Measurements from ENCODE around the gene ROR2.

The ROR2 gene

DNA sequence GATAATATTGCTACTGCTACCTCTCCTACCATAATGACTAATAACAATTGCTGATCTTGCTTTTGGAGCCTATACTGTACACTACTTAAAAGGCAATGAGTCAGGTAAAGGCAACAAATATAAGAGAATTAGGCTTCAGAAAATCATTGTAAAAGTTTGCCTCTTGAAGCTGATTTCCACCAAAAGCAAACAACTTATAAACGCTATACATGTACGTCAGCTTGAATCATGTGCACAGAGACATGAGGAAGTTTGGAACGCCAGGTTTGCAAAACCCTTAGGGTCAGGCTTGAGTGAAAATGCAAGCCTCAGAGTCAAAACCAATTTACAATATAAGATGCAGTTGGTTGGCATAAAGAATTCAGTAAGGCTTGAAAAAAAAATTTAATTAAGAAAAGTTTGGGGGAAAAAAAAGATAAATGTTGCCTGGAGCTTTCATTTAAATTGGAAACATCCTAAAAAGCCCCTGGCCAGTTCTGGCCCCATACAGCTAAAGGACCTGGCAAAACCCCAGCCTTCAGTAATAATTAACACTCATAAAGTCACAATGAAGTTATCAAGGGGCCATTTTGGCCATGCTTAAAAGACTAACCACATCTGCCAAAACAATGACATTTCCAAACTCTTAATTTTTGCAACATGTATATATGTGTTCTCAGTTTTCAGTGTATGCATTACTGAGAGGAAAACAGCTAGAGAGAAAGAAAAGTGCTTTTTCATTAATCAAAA is 345.4 kb downstream of the ROR2 start:
- no peak for DNase-seq

GRCh38 chr9:91603932-91604331 is 346.1 kb downstream of the ROR2 start:
- no peak for DNase-seq

- DNase-seq = no peak
These were observed 350.5 kb downstream of the ROR2 start for GRCh38 chr9:91599564-91599963.

GRCh38 chr9:91591627-91592026 is 358.4 kb downstream of the ROR2 start:
- no peak for DNase-seq

GRCh38 chr9:91589101-91589553 is 360.9 kb downstream of the ROR2 start:
- DNase-seq = no peak

- DNase-seq = no peak
These were observed 363.7 kb downstream of the ROR2 start for GRCh38 chr9:91586282-91586681.

DNA sequence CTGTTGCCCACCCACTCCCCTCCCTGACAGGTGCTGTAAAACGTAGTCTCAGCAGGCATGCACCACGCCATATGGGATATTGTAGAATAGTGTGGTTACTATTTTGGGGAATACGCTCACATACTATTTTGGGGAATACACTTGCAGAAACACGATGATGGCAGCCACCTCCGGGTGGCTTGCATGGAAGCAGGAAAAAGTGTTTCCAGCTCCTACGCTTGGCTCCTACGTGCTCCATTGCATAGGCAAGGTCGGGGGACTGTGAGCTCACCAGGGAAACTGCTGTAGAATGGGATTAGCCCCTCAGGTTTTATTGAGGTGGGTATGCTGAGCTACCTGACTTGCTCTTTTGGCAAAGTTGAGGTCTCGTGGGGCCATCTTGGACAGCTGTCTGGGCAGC is 366.1 kb downstream of the ROR2 start:
- DNase-seq = no peak

GRCh38 chr9:91583161-91583875 is 366.7 kb downstream of the ROR2 start:
- no peak for DNase-seq

DNA sequence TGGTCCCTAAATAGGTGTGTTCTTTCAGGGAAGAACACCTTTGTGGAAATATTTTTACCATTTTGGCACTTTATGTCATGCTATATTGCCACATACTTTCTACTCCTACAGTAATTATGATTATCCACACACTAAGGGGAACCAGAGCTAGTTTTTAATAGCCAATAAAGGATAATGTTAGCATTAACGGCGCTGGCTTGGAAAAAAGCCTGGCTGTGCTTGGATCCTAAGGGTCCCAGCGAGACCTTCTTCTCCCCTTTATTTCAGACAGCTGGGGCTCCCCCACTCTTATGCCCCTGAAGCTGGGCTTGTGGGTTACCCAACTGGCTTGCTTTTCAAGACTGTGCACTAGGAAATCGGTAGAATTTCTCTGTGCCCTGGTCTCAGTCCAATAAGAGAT is 367.8 kb downstream of the ROR2 start:
- no peak for DNase-seq

DNA sequence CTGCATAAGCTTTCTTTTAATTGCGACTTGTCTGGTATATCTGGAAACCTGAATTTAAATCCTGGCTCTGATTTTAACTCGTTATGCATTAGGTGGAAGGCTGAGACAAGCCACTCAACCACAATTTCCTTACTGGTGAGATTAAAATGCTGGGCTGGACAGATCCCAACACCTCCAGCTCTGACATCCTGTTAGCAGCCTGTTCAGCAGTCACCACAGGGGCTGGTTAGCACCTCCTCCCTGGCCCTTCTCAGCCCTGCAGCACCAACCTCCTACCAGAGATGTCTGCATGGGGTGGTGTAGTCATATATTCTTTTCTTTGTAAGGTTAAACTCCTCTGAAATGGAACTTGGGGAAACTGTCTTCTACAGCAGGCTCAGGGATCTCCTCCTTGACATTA is 369.9 kb downstream of the ROR2 start:
- no peak for DNase-seq

GRCh38 chr9:91578911-91579310 is 371.1 kb downstream of the ROR2 start:
- DNase-seq = no peak

DNA sequence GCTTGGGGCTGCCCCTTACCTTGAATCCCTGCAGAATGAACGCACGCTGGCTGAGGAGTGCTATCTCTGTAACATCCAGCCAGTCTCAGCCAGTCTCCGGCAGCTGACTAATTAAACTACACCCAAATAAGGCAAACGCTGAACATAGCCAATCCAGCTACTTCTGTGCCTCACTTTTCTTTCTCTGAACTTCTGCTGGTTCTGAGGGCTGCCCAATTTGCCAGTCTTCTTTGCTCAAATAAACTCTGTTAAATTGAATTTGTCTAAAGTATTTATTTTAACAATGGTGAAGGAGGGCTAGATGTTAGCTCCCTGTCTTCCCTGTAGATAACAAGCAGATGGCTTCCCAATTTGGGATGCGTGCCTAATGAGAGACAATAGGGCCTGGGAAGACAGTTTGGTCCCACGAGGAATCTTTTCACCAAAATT is 372.4 kb downstream of the ROR2 start:
- no peak for DNase-seq

GRCh38 chr9:91572811-91573210 is 377.2 kb downstream of the ROR2 start:
- DNase-seq = no peak

- DNase-seq = no peak
These were observed 378.0 kb downstream of the ROR2 start for GRCh38 chr9:91572044-91572443.

DNA sequence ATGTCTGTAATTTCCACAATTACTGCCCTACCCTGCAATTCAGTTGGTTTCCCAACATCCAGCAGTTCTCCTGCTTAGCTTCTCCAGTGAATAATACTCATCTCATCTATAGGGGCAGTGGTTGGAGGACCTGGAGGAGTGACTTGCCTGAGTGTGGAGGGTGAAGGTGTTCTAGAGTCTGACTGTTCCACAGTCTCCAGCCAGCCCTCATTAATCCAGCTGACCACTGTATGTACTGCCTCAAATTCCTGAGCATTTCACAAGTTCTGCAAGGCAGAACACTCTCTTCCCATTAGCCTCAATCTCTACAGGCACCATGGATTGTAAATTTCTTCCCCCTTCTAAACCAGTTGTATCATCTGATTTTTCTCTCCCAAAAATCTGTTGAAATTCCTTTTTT is 379.0 kb downstream of the ROR2 start:
- DNase-seq = no peak

DNA sequence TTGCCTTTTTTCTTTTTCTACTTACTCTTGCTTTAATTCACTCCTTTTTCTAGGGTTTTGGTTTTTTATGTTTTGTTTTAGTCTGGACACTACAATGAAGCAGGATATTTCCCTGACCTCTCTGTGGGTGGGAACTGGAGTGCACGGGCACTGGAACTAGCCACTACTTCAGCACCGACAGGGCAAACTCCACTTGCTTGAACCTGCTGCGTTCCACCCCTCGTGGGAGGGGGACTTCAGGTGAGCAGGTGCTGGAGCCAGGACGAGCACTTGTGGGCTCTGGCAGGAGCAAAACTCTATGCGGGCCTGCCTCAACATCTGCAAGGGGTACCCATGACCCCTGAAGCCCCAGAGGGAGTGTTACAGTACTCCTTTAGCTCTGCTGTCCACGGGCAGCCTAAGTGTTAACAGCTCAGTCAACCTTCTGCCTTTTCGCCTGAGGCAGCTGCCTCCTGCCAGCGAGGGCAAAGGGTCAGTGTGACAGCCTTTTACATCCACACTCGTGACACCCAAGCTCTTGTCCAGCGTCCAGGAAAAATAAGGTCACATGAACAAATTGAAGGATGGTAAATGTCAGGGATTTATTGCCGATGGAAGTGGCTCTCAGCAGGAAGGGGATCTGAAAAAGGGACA is 382.3 kb downstream of the ROR2 start:
- DNase-seq = no peak

GRCh38 chr9:91564081-91564670 is 385.9 kb downstream of the ROR2 start:
- no peak for DNase-seq

DNA sequence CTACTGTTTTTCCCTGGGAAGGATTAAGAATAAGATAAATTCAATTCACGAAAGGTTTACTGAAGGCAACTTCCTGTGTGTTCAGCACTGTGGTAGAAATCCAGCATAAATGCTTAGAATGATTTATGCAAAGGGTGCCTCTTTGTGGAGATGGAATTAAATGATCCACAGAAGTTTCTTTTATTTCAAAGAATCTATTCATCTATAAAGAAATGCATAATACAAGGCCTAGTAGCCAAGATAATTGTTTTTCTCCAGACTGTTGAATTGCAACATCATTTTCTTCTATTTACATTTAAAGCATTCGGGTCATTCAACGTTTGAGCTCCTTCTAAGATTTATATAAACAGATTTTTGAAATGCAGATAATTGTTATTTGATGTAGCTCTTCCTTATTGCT is 387.6 kb downstream of the ROR2 start:
- DNase-seq = no peak

DNA sequence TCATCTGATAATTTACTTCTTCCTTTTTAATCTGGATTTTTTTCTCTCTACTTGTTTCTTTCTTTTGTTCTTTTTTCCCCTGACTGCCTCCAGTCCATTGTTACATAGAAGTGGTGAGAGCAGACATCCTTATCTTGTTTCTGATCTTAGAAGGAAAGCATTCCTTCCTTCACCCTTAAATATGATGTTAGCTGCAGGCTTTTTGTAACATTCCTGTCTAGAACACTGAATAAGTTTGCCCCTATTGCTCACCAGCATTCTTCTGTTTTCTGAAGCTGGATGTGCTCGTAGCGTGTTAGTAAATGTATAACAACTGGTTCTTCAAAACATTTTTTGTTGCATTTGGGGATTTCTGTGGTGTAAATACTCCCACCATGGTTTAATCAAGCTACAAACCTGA is 389.7 kb downstream of the ROR2 start:
- no peak for DNase-seq

DNA sequence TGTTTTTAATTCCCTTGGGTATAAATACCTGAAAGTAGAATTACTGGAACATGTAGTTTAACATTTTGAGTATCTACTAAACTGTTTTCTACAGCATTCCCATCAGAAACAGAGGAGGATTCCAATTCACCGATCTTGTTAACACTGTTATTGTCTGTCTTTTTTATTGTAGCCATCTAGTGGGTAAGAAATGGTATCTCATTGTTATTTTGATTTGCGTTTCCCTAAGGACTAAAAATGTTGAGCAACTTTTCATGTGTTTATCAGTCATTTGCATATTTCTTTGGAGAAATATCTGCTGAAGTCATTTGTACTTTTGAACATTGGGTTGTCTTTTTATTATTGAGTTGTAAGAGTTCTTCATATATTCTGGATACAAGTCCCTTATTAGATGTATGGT is 391.1 kb downstream of the ROR2 start:
- no peak for DNase-seq

- DNase-seq = no peak
These were observed 391.6 kb downstream of the ROR2 start for GRCh38 chr9:91558395-91558794.

- DNase-seq = no peak
These were observed 392.7 kb downstream of the ROR2 start for GRCh38 chr9:91557327-91557726.

- DNase-seq = no peak
These were observed 394.9 kb downstream of the ROR2 start for GRCh38 chr9:91555132-91555531.

- DNase-seq = no peak
These were observed 400.9 kb downstream of the ROR2 start for GRCh38 chr9:91549177-91549576.
